HCT116 (cell line): ENCODE results near the gene ALAS1. TPM values are rescaled to one million over a fixed set of nuclear protein-coding genes. Genes with fewer than 3 reads are reported as not detected.

Experiments
- ATAC-seq: fragments of 200-7000 bp; cut with Tn5 transposase; 2 replicates; pipeline ENCODE4 v1.9.1; 2020; ENCODE audit warnings: mild to moderate bottlenecking, moderate library complexity
- BruUV-seq: library from RNA; stranded (reverse); fragments of 400-500 nt; replicated peaks from 2 replicates; lab custom pipeline; 2021; lab: Mats Ljungman, UMichigan
- CTCF ChIA-PET: fragments of 300-600 bp; sonication (Branson Sonifier 250); formaldehyde crosslinking; loops from one replicate; lab custom pipeline; 2021; ENCODE audit warnings: antibody characterized with exemption; lab: Charles Lee
- POLR2A ChIA-PET: fragments of 300-600, 350-600 bp; sonication (Branson Sonifier 250); formaldehyde crosslinking; loops from one replicate; lab custom pipeline; 2021; ENCODE audit warnings: antibody characterized with exemption; lab: Charles Lee
- RAD21 ChIA-PET, 2 experiments: fragments of 300-600 bp; sonication (Branson Sonifier 250); formaldehyde crosslinking; loops; one replicate each; lab custom pipeline; 2023; ENCODE audit warnings: low total read pairs in 2 of 2; ENCODE audit not compliant: uncharacterized antibody in 2 of 2, unreplicated experiment in 2 of 2, low non-redundant PET in 1 of 2; lab: Charles Lee
- DNase-seq: peaks from one replicate; pipeline ENCODE4 v3.0.0-alpha.2; 2010; ENCODE audit warnings: low read depth, low spot score
- H2AFZ ChIP-seq: fragments of 200-600 bp; shearing (Covaris generic), sonication (generic); 2 replicates; pipeline ENCODE4 v1.6.1; 2017; ENCODE audit warnings: low read depth, mixed run types, mixed read lengths, antibody characterized with exemption, low read length; ENCODE audit not compliant: poor library complexity, severe bottlenecking
- H3K27ac ChIP-seq: 2 replicates; pipeline ENCODE4 v1.5.1; 2012; ENCODE audit warnings: low read depth, low read length
- H3K27me3 ChIP-seq: fragments of 200-600 bp; sonication (generic); 2 replicates; pipeline ENCODE4 v1.6.1; 2016; ENCODE audit warnings: mixed run types, low read length, mixed read lengths; ENCODE audit not compliant: insufficient read depth
- H3K36me3 ChIP-seq, 2 experiments: fragments of 200-500 bp in 1 of 2; fragments of 200-600 bp in 1 of 2; sonication (Bioruptor generic) in 1 of 2; sonication (generic) in 1 of 2; 2 replicates each; pipeline versions ENCODE4 v1.5.1 to v1.6.1; 2014 to 2016; ENCODE audit warnings: low read length in 2 of 2, inconsistent platforms in 1 of 2, mixed read lengths in 1 of 2, mixed run types in 1 of 2; ENCODE audit not compliant: insufficient read depth in 2 of 2, control insufficient read depth in 1 of 2
- H3K4me1 ChIP-seq, 2 experiments: fragments of 200-600 bp in 1 of 2; sonication (generic) in 1 of 2; 2 replicates each; pipeline versions ENCODE4 v1.5.1 to v1.6.1; 2012 to 2017; ENCODE audit warnings: low read length in 2 of 2, inconsistent platforms in 1 of 2, mild to moderate bottlenecking in 1 of 2, mixed read lengths in 1 of 2, mixed run types in 1 of 2, moderate library complexity in 1 of 2; ENCODE audit not compliant: insufficient read depth in 2 of 2, control insufficient read depth in 1 of 2
- H3K4me2 ChIP-seq: fragments of 200-600 bp; sonication (generic); 2 replicates; pipeline ENCODE4 v1.6.1; 2017; ENCODE audit warnings: mixed run types, low read length, mixed read lengths
- H3K4me3 ChIP-seq, 2 experiments: fragments of 200-600 bp in 1 of 2; sonication (generic) in 1 of 2; replicated peaks in 1 of 2; 2 replicates each; pipeline ENCODE4 v1.5.1; 2011 to 2016; ENCODE audit warnings: low read length in 2 of 2, control low read depth in 1 of 2, low read depth in 1 of 2, mild to moderate bottlenecking in 1 of 2, mixed read lengths in 1 of 2, mixed run types in 1 of 2
- H3K79me2 ChIP-seq: fragments of 200-600 bp; sonication (generic); 2 replicates; pipeline ENCODE4 v1.6.1; 2017; ENCODE audit warnings: mild to moderate bottlenecking, mixed run types, low read length, moderate library complexity, mixed read lengths; ENCODE audit not compliant: insufficient read depth
- H3K9ac ChIP-seq: fragments of 200-600 bp; sonication (generic); 2 replicates; pipeline ENCODE4 v1.6.1; 2016; ENCODE audit warnings: low read length, mixed read lengths
- H3K9me2 ChIP-seq: fragments of 200-600 bp; sonication (generic), shearing (Covaris generic); 2 replicates; pipeline ENCODE4 v1.6.1; 2017; ENCODE audit warnings: mixed run types, mild to moderate bottlenecking, moderate library complexity; ENCODE audit not compliant: insufficient read depth
- H3K9me3 ChIP-seq, 2 experiments: fragments of 200-500 bp in 1 of 2; fragments of 200-600 bp in 1 of 2; sonication (Bioruptor generic) in 1 of 2; sonication (generic) in 1 of 2; 2 replicates each; pipeline ENCODE4 v1.6.1; 2014 to 2017; ENCODE audit warnings: low read length in 2 of 2, mixed read lengths in 2 of 2, inconsistent platforms in 1 of 2, low read depth in 1 of 2, mild to moderate bottlenecking in 1 of 2, mixed run types in 1 of 2, moderate library complexity in 1 of 2; ENCODE audit not compliant: control insufficient read depth in 1 of 2, insufficient read depth in 1 of 2
- H4K20me1 ChIP-seq: fragments of 200-600 bp; sonication (generic), shearing (Covaris generic); 2 replicates; pipeline ENCODE4 v1.6.1; 2017; ENCODE audit warnings: mixed run types, mild to moderate bottlenecking, moderate library complexity; ENCODE audit not compliant: insufficient read depth
- CBX3 ChIP-seq: IDR thresholded peaks from 2 replicates; pipeline ENCODE4 v1.6.1; 2012; ENCODE audit warnings: low read depth
- CEBPB ChIP-seq: IDR thresholded peaks from 2 replicates; pipeline ENCODE4 v1.6.1; 2012; ENCODE audit warnings: low read depth
- CTCF ChIP-seq, 3 experiments: fragments of 200-600 bp in 1 of 3; sonication (generic) in 1 of 3; IDR thresholded peaks in 2 of 3; conservative IDR thresholded peaks in 1 of 3; 2 replicates each; pipeline ENCODE4 v1.5.1; 2012 to 2017; ENCODE audit warnings: low read depth in 2 of 3, low read length in 2 of 3, antibody characterized with exemption in 1 of 3, borderline replicate concordance in 1 of 3, control low read depth in 1 of 3, mild to moderate bottlenecking in 1 of 3, mixed read lengths in 1 of 3, mixed run types in 1 of 3, moderate library complexity in 1 of 3; ENCODE audit not compliant: insufficient read depth in 1 of 3
- EGR1 ChIP-seq: IDR thresholded peaks from 2 replicates; pipeline ENCODE4 v1.6.1; 2012; ENCODE audit warnings: low read depth
- EZH2 ChIP-seq: fragments of 200-600 bp; sonication (generic); IDR thresholded peaks from 2 replicates; pipeline ENCODE4 v1.6.1; 2017; ENCODE audit warnings: antibody characterized with exemption, mixed run types
- EZH2phosphoT487 ChIP-seq: fragments of 200-600 bp; IDR thresholded peaks from 2 replicates; pipeline ENCODE4 v1.6.1; 2018; ENCODE audit warnings: antibody characterized with exemption, borderline replicate concordance
- JUND ChIP-seq: IDR thresholded peaks from 2 replicates; pipeline ENCODE4 v1.6.1; 2012
- POLR2A ChIP-seq: IDR thresholded peaks from 2 replicates; pipeline ENCODE4 v1.7.0; 2011; ENCODE audit warnings: borderline replicate concordance; ENCODE audit not compliant: insufficient read depth, insufficient read length; ENCODE audit errors: extremely low read depth
- POLR2AphosphoS5 ChIP-seq: IDR thresholded peaks from 2 replicates; pipeline ENCODE4 v1.6.1; 2011; ENCODE audit warnings: mild to moderate bottlenecking, low read depth, low read length, moderate library complexity
- RAD21 ChIP-seq: IDR thresholded peaks from 2 replicates; pipeline ENCODE4 v1.6.1; 2012; ENCODE audit warnings: low read depth, mild to moderate bottlenecking
- SIN3A ChIP-seq: IDR thresholded peaks from 2 replicates; pipeline ENCODE4 v1.6.1; 2012; ENCODE audit warnings: low read depth
- SP1 ChIP-seq: IDR thresholded peaks from 2 replicates; pipeline ENCODE4 v1.6.1; 2012; ENCODE audit warnings: low read depth
- TCF7L2 ChIP-seq: IDR thresholded peaks from 2 replicates; pipeline ENCODE4 v1.7.0; 2011; ENCODE audit warnings: borderline replicate concordance, inconsistent platforms; ENCODE audit not compliant: insufficient read depth, insufficient read length; ENCODE audit errors: extremely low read depth
- YY1 ChIP-seq: IDR thresholded peaks from 2 replicates; pipeline ENCODE4 v1.6.1; 2011; ENCODE audit warnings: low read length, low read depth, moderate library complexity, mild to moderate bottlenecking; ENCODE audit not compliant: insufficient replicate concordance; ENCODE audit errors: extremely low read depth
- ZFX ChIP-seq: fragments of 450-650 bp; IDR thresholded peaks from 2 replicates; pipeline ENCODE4 v1.6.1; 2017
- intact Hi-C: fragments of 100-400 bp; cut with micrococcal nuclease; formaldehyde crosslinking; loops from 2 replicates; pipeline ENCODE4 v1.10.0; 2022
- total RNA-seq: library from RNA; stranded (reverse); gene quantifications from one replicate; pipeline ENCODE4 v1.2.1, GENCODE V29; 2021; ENCODE audit not compliant: unreplicated experiment
- TF ChIP-seq, protein P1 (sequence below): IDR thresholded peaks from 2 replicates; pipeline ENCODE4 v1.6.1; 2012; ENCODE audit warnings: low read depth
- TF ChIP-seq, protein P2 (sequence below): IDR thresholded peaks from 2 replicates; pipeline ENCODE4 v1.6.1; 2011; ENCODE audit warnings: mild to moderate bottlenecking, low read length, moderate library complexity; ENCODE audit not compliant: insufficient replicate concordance; ENCODE audit errors: extremely low read depth

Gene ALAS1
- total RNA-seq, 1 experiment from 2014 or later: 74.0 TPM

DNA sequence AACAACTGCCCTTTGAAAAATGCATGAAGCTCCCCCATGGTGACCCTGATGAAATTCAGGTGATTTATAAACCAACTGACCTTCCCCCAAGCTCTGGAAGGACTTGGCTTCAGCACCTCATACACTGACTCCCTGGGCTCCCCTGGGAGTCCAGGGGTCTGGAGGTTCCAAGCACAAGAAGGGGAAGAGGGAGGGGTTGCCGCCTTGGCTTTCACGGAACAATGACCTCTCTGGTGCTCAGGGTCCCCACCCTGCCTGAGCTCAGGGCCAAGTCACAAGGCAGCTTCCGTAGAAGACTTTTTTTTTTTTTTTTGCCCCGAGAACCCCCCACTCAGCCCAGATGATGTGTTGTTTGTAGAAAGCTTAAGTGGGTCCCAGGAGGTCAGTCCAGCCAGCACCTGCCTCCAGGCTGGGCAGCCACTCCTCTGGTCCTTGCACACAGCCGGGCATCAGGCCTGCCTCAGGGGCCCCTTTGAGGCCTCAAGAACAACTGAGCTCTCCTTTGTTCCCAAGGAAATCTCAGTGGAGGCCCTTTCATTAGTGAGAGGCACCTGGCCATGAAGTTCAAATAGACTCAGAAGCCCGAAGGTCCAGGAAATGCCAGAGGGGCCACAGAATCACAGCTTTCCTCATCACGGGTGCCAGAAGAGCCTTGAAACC lies 14.0 kb upstream of the ALAS1 start:
- ChIA-PET POLR2A (no interaction called here), RAD21 (no interaction called here)
- Histone ChIP-seq H4K20me1 (no peaks in the 10 kb centered on the region), H3K27me3 (no peaks in the 10 kb centered on the region), H3K27ac (no peak overlapping the region), H3K79me2 (no peaks in the 10 kb centered on the region), H3K9me3 (no peaks in the 10 kb centered on the region), H3K4me2 (no peak overlapping the region), H3K9me2 (no peaks in the 10 kb centered on the region), H3K4me1 (no peaks in the 10 kb centered on the region), H3K4me3 (no peak overlapping the region), H3K9ac (no peak overlapping the region)
- ATAC-seq (no peak), DNase-seq (no peak)
- TF ChIP-seq CTCF (IDR thresholded peaks at IDR 0.05 in 2 of 3, conservative IDR thresholded peaks at IDR 0.05 in 1 of 3; ENCODE audit: borderline replicate concordance in 1 of 3, insufficient read depth in 1 of 3, low read depth in 2 of 3, low read length in 2 of 3) (no peak), POLR2A (no peak), SP1 (no peak), POLR2AphosphoS5 (no peak), SIN3A (no peak), YY1 (no peak), ZFX (no peak), RAD21 (no peak), EZH2 (no peak), CBX3 (no peak), EZH2phosphoT487 (no peak), JUND (no peak), EGR1 (no peak), TCF7L2 (no peak), CEBPB (no peak)
- TF ChIP-seq, protein P1, sequence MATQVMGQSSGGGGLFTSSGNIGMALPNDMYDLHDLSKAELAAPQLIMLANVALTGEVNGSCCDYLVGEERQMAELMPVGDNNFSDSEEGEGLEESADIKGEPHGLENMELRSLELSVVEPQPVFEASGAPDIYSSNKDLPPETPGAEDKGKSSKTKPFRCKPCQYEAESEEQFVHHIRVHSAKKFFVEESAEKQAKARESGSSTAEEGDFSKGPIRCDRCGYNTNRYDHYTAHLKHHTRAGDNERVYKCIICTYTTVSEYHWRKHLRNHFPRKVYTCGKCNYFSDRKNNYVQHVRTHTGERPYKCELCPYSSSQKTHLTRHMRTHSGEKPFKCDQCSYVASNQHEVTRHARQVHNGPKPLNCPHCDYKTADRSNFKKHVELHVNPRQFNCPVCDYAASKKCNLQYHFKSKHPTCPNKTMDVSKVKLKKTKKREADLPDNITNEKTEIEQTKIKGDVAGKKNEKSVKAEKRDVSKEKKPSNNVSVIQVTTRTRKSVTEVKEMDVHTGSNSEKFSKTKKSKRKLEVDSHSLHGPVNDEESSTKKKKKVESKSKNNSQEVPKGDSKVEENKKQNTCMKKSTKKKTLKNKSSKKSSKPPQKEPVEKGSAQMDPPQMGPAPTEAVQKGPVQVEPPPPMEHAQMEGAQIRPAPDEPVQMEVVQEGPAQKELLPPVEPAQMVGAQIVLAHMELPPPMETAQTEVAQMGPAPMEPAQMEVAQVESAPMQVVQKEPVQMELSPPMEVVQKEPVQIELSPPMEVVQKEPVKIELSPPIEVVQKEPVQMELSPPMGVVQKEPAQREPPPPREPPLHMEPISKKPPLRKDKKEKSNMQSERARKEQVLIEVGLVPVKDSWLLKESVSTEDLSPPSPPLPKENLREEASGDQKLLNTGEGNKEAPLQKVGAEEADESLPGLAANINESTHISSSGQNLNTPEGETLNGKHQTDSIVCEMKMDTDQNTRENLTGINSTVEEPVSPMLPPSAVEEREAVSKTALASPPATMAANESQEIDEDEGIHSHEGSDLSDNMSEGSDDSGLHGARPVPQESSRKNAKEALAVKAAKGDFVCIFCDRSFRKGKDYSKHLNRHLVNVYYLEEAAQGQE: no peak
- TF ChIP-seq, protein P2, sequence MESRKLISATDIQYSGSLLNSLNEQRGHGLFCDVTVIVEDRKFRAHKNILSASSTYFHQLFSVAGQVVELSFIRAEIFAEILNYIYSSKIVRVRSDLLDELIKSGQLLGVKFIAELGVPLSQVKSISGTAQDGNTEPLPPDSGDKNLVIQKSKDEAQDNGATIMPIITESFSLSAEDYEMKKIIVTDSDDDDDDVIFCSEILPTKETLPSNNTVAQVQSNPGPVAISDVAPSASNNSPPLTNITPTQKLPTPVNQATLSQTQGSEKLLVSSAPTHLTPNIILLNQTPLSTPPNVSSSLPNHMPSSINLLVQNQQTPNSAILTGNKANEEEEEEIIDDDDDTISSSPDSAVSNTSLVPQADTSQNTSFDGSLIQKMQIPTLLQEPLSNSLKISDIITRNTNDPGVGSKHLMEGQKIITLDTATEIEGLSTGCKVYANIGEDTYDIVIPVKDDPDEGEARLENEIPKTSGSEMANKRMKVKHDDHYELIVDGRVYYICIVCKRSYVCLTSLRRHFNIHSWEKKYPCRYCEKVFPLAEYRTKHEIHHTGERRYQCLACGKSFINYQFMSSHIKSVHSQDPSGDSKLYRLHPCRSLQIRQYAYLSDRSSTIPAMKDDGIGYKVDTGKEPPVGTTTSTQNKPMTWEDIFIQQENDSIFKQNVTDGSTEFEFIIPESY: no peak
- TF ChIP-seq, all 23 proteins: peak for 0
- intact Hi-C loops: no loop called here
- no peak overlapping the region for H2AFZ ChIP-seq
- BruUV-seq: no TSS peak
- CTCF ChIA-PET: no interaction called here
- no peaks in the 10 kb centered on the region for H3K36me3 ChIP-seq
